Psoas muscle (tissue), 8 donors: ENCODE measurements around the gene ZNF101. TPM values are rescaled to one million over a fixed set of nuclear protein-coding genes. Genes with fewer than 3 reads are reported as not detected.

Source experiments
- ATAC-seq, 4 donors: fragments of 200-7000 bp; cut with Tn5 transposase; one replicate each; pipeline ENCODE4 v1.9.1; 2020; ENCODE audit warnings: moderate library complexity in 3 of 4, mild to moderate bottlenecking in 2 of 4
- DNase-seq, 2 donors: peaks; one replicate each; pipeline ENCODE4 v3.0.0-alpha.2; 2020
- H3K27ac ChIP-seq: fragments of 200-600 bp; one replicate; pipeline ENCODE4 v1.8.0; 2022
- H3K27me3 ChIP-seq, 3 donors: fragments of 200-600 bp in 1 of 3; one replicate each; pipeline versions ENCODE4 v1.6.1 to v1.8.0; 2013 to 2022; ENCODE audit warnings: low read length in 2 of 3, mild to moderate bottlenecking in 2 of 3, moderate library complexity in 1 of 3; ENCODE audit not compliant: insufficient read depth in 3 of 3
- H3K36me3 ChIP-seq, 2 donors: fragments of 200-600 bp in 1 of 2; one replicate each; pipeline versions ENCODE4 v1.6.1 to v1.8.0; 2013 to 2022; ENCODE audit warnings: low read depth in 1 of 2, mild to moderate bottlenecking in 1 of 2, moderate library complexity in 1 of 2; ENCODE audit not compliant: insufficient read depth in 1 of 2
- H3K4me1 ChIP-seq: fragments of 200-600 bp; one replicate; pipeline ENCODE4 v1.8.0; 2022
- H3K4me3 ChIP-seq: fragments of 200-600 bp; one replicate; pipeline ENCODE4 v1.8.0; 2022; ENCODE audit warnings: mild to moderate bottlenecking
- H3K9me3 ChIP-seq: fragments of 200-600 bp; one replicate; pipeline ENCODE4 v1.8.0; 2022
- WGBS, 3 donors: extraction: QIAGEN DNeasy Blood & Tissue Kit; methylation state at CpG; one replicate each; pipeline versions ENCODE4 v1.1.6 to v1.1.7; 2013; 5-methylcytosine and 5-hydroxymethylcytosine counted together
- intact Hi-C, 2 donors: fragments of 100-400 bp; cut with DNase I; formaldehyde crosslinking; loops; one replicate each; pipeline versions ENCODE4 v1.11.0 to v1.14.2; 2022
- polyA plus RNA-seq, 3 donors: library from polyadenylated mRNA; stranded (reverse); fragments of 200-250 nt; gene quantifications; one replicate each; pipeline ENCODE4 v1.2.3, GENCODE V29; 2013
- total RNA-seq, 4 donors: library from RNA; stranded (reverse); fragmentation: NEBNext Ultra II Directional in 2 of 4; extraction: Animal tissue kit (Norgen Biotek cat#: 25700) in 2 of 4; gene quantifications; one replicate each; pipeline versions ENCODE4 v1.2.1 to v1.2.4, GENCODE V29; 2021 to 2023
- TF ChIP-seq, protein P1 (sequence below): fragments of 200-600 bp; IDR thresholded peaks from one replicate; pipeline ENCODE4 v1.8.0; 2022; ENCODE audit warnings: antibody characterized with exemption
- donor health status: healthy with polysubstance abuse.
- donor health status: DM: no; HTN: no; CAD: no; lungs with moderate emphysema.
- donor health status: Bipolar disorder and iron deficiency.
- donor health status: healthy.
- donor health status: DM: yes; HTN: yes; CAD: no.
- donor health status: DM: no; HTN: no; CAD: no.
- donor health status: DM: no; HTN: no; CAD: no.
- donor health status: DM: yes; HTN: yes; CAD: no.

The ZNF101 gene
- total and polyA plus RNA-seq, 7 donors: 1.5 to 3.8 (median 2.1) TPM

DNA sequence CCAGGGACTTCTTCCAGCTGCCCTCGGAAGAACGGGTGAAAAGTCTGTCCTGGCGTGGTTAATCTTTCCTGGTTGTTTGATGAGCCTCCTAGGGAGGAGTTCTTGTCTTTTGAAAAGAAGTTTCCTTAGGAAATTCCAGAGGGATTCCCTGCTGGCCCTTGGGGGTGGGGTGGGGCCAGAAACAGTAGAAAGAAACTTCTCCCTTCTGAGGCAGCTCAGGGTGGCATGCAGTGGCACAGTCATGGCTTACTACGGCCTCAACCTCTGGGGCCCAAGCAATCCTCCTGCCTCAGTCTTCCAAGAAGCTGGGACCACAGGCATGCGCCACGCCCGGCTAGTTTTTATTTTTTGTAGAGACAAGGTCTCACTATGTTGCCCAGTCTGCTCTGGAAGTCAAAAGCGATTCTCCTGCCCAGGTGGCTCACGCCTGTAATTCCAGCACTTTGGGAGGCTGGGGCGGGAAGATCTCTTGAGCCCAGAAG lies 1.5 kb downstream of the ZNF101 start:
- no peak for DNase-seq
- H3K36me3 ChIP-seq: no peaks in the 10 kb centered on the region
- no peak overlapping the region for H3K27ac ChIP-seq
- H3K9me3 ChIP-seq: no peaks in the 10 kb centered on the region
- 78 to 81% (median 78%) methylated on average over 10 of the region's 10 CpGs for WGBS, 3 donors
- intact Hi-C loops: no loop called here
- no peaks in the 10 kb centered on the region for H3K27me3 ChIP-seq
- no peak for ATAC-seq
- TF ChIP-seq, protein P1, sequence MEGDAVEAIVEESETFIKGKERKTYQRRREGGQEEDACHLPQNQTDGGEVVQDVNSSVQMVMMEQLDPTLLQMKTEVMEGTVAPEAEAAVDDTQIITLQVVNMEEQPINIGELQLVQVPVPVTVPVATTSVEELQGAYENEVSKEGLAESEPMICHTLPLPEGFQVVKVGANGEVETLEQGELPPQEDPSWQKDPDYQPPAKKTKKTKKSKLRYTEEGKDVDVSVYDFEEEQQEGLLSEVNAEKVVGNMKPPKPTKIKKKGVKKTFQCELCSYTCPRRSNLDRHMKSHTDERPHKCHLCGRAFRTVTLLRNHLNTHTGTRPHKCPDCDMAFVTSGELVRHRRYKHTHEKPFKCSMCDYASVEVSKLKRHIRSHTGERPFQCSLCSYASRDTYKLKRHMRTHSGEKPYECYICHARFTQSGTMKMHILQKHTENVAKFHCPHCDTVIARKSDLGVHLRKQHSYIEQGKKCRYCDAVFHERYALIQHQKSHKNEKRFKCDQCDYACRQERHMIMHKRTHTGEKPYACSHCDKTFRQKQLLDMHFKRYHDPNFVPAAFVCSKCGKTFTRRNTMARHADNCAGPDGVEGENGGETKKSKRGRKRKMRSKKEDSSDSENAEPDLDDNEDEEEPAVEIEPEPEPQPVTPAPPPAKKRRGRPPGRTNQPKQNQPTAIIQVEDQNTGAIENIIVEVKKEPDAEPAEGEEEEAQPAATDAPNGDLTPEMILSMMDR: no peak
- no peak overlapping the region for H3K4me3 ChIP-seq
- H3K4me1 ChIP-seq: peaks cover 4% of the 10 kb centered on the region

DNA sequence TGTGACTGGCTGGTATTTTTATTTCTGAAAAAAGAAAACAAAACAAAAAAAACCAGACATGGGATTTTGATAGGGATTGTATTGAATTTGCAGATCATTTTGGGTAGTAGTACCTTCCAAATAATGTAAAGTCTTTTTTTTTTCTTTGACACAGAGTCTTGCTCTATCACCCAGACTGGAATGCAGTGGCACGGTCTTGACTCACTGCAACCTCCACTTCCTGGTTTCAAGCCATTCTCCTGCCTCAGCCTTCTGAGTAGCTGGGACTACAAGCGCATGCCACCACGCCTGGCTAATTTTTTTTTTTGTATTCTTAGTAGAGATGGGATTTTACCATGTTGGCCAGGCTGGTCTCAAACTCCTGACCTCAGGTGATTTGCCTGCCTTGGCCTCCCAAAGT lies 4.2 kb downstream of the ZNF101 start:
- ATAC-seq (no peak), DNase-seq (no peak)
- peaks cover 4 to 9% of the 10 kb centered on the region in 2 donors for H3K36me3 ChIP-seq
- intact Hi-C loops: no loop called here
- peaks cover 4% of the 10 kb centered on the region for H3K4me1 ChIP-seq
- no peaks in the 10 kb centered on the region for H3K27me3 ChIP-seq
- H3K9me3 ChIP-seq: no peaks in the 10 kb centered on the region
- no peak overlapping the region for H3K4me3 ChIP-seq
- H3K27ac ChIP-seq: no peak overlapping the region
- TF ChIP-seq, protein P1: no peak
- WGBS, 3 donors: 95 to 99% (median 96%) methylated on average over 3 of the region's 3 CpGs

DNA sequence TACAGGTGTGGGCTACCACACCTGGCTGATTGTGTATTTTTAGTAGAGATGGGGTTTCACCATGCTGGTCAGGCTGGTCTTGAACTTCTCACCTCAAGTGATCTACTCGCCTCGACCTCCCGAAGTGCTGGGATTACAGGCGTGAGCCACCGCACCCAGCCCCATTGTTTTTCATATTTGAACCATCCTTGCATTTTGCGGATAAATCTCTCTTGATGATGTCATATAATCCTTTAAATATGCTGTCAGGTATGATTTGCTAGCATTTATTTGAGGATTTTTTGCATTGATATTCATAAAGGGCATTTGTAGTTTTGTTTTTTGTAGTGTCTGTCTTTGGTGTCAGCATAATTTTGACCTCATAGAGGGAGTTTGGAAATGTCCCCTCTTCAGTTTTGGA lies 5.7 kb downstream of the ZNF101 start:
- Histone ChIP-seq H3K27me3 (no peaks in the 10 kb centered on the region), H3K9me3 (peaks cover 7% of the 10 kb centered on the region), H3K4me1 (peaks cover 2% of the 10 kb centered on the region), H3K4me3 (no peak overlapping the region), H3K36me3 (peaks cover 9 to 24% of the 10 kb centered on the region in 2 donors), H3K27ac (no peak overlapping the region)
- 96 to 99% (median 98%) methylated on average over 6 of the region's 6 CpGs for WGBS, 3 donors
- TF ChIP-seq, protein P1: no peak
- intact Hi-C loops: no loop called here
- DNase-seq (no peak), ATAC-seq (no peak)

DNA sequence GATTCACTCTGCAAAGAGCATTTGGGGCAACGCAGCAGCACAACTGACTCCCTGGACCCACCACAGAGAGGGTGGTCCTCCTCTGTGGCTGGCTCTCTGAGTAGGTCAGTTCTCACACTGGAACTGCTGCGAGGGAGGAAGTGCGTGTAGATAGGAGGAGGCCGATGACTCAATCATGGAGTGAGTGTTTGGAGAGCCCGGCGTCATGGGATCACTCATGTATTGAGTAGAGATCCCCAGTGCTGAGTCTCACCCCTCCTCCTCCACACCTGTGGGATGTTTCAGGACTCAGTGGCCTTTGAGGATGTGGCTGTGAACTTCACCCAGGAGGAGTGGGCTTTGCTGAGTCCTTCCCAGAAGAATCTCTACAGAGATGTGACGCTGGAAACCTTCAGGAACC lies 8.9 kb downstream of the ZNF101 start:
- intact Hi-C loops: no loop called here
- ATAC-seq (no peak), DNase-seq (no peak)
- no peaks in the 10 kb centered on the region for H3K27me3 ChIP-seq
- H3K9me3 ChIP-seq: peaks cover 8% of the 10 kb centered on the region
- peaks cover 17 to 40% of the 10 kb centered on the region in 2 donors for H3K36me3 ChIP-seq
- WGBS, 3 donors: 88 to 91% (median 89%) methylated on average over 7 of the region's 7 CpGs
- TF ChIP-seq, protein P1: no peak
- H3K4me3 ChIP-seq: no peak overlapping the region
- H3K4me1 ChIP-seq: no peaks in the 10 kb centered on the region
- no peak overlapping the region for H3K27ac ChIP-seq
